HepG2 (cell line): Measurements from ENCODE around the gene PODXL2. TPM values are rescaled to one million over a fixed set of nuclear protein-coding genes. Genes with fewer than 3 reads are reported as not detected.
A peak's percentile ranks its signal among the peaks of the same experiment; 100 is the strongest.

ENCODE experiments used
- JUN ChIP-seq: sonication (generic); formaldehyde crosslinking; IDR thresholded peaks from 2 replicates; pipeline ENCODE4 v1.4.0; 2020; ENCODE audit warnings: mild to moderate bottlenecking, missing genetic modification reagents
- KDM5A ChIP-seq: fragments of 200-600 bp; sonication (generic); IDR thresholded peaks from 2 replicates; pipeline ENCODE4 v1.7.0; 2018; ENCODE audit warnings: antibody characterized with exemption, mild to moderate bottlenecking, low read length, borderline replicate concordance
- NR2F2 ChIP-seq: IDR thresholded peaks from 2 replicates; pipeline ENCODE4 v1.6.1; 2012; ENCODE audit warnings: low read depth, inconsistent platforms, borderline replicate concordance
- PAX8 ChIP-seq: sonication (generic); formaldehyde crosslinking; IDR thresholded peaks from 2 replicates; pipeline ENCODE4 v1.8.0; 2022; ENCODE audit warnings: mild to moderate bottlenecking, missing genetic modification reagents, borderline replicate concordance
- POLR2G ChIP-seq: fragments of 200-400 bp; formaldehyde crosslinking; IDR thresholded peaks from 2 replicates; pipeline ENCODE4 v1.6.1; 2018; ENCODE audit warnings: mild to moderate bottlenecking, low read depth, low read length, moderate library complexity
- SOX13 ChIP-seq, 3 experiments: fragments of 450-650 bp in 1 of 3; sonication (generic) in 1 of 3; formaldehyde crosslinking in 1 of 3; IDR thresholded peaks in 2 of 3; conservative IDR thresholded peaks in 1 of 3; 2 replicates each; pipeline versions ENCODE4 v1.5.0 to v1.6.1; 2016 to 2020; ENCODE audit warnings: antibody characterized with exemption in 1 of 3, mild to moderate bottlenecking in 1 of 3, missing compliant biosample characterization in 1 of 3, missing genetic modification reagents in 1 of 3, moderate library complexity in 1 of 3
- TCF12 ChIP-seq, 2 experiments: fragments of 450-650 bp in 1 of 2; sonication (generic) in 1 of 2; formaldehyde crosslinking in 1 of 2; IDR thresholded peaks; 2 replicates each; pipeline versions ENCODE4 v1.6.1 to v1.8.0; 2017 to 2022; ENCODE audit warnings: antibody characterized with exemption in 1 of 2, mild to moderate bottlenecking in 1 of 2, missing genetic modification reagents in 1 of 2, moderate library complexity in 1 of 2
- ZC3H13 ChIP-seq: sonication (generic); formaldehyde crosslinking; IDR thresholded peaks from 2 replicates; pipeline ENCODE4 v1.8.1; 2023; ENCODE audit warnings: mild to moderate bottlenecking, missing genetic modification reagents, moderate library complexity
- ZNF224 ChIP-seq: sonication (generic); formaldehyde crosslinking; IDR thresholded peaks from 2 replicates; pipeline ENCODE4 v1.5.0; 2020; ENCODE audit warnings: mild to moderate bottlenecking, missing genetic modification reagents
- ZNF260 ChIP-seq: sonication (generic); formaldehyde crosslinking; IDR thresholded peaks from 2 replicates; pipeline ENCODE4 v1.4.0; 2020; ENCODE audit warnings: missing genetic modification reagents, low read depth, mild to moderate bottlenecking, borderline replicate concordance
- ZNF326 ChIP-seq: sonication (generic); formaldehyde crosslinking; IDR thresholded peaks from 2 replicates; pipeline ENCODE4 v1.4.0; 2020; ENCODE audit warnings: missing genetic modification reagents, borderline replicate concordance
- ZNF44 ChIP-seq: sonication (generic); formaldehyde crosslinking; IDR thresholded peaks from 2 replicates; pipeline ENCODE4 v1.5.1; 2020; ENCODE audit warnings: mild to moderate bottlenecking, missing genetic modification reagents
- ZNF441 ChIP-seq: sonication (generic); formaldehyde crosslinking; IDR thresholded peaks from 2 replicates; pipeline ENCODE4 v1.7.0; 2021; ENCODE audit warnings: missing genetic modification reagents, borderline replicate concordance
- ZNF547 ChIP-seq: sonication (generic); formaldehyde crosslinking; IDR thresholded peaks from 2 replicates; pipeline ENCODE4 v1.5.1; 2020; ENCODE audit warnings: mild to moderate bottlenecking, missing genetic modification reagents
- ZNF557 ChIP-seq: sonication (generic); formaldehyde crosslinking; IDR thresholded peaks from 2 replicates; pipeline ENCODE4 v1.4.0; 2020; ENCODE audit warnings: missing genetic modification reagents
- ZNF569 ChIP-seq: sonication (generic); formaldehyde crosslinking; IDR thresholded peaks from 2 replicates; pipeline ENCODE4 v1.5.0; 2020; ENCODE audit warnings: mild to moderate bottlenecking, missing genetic modification reagents, moderate library complexity, borderline replicate concordance
- ZNF780A ChIP-seq: sonication (generic); formaldehyde crosslinking; IDR thresholded peaks from 2 replicates; pipeline ENCODE4 v1.8.0; 2022; ENCODE audit warnings: mild to moderate bottlenecking, missing genetic modification reagents, moderate library complexity
- polyA plus RNA-seq, 8 experiments: library from polyadenylated mRNA; depleted of rRNA in 3 of 8; stranded (reverse) in 7 of 8; unstranded in 1 of 8; fragments of >200 nt; fragmentation: Illumina TruSeq in 4 of 8; extraction: Trizol in 4 of 8; gene quantifications; 2 replicates each; pipeline versions ENCODE4 v1.2.1 to v1.2.3, GENCODE V29; 2011 to 2016; ENCODE audit warnings: low read depth in 4 of 8, missing spikeins in 1 of 8, mixed read lengths in 1 of 8; ENCODE audit not compliant: insufficient read depth in 1 of 8
- total RNA-seq, 5 experiments: library from RNA; depleted of rRNA; stranded (reverse); fragments of >200 nt; fragmentation: Illumina TruSeq; extraction: Trizol; gene quantifications; 2 replicates each; pipeline ENCODE4 v1.2.3, GENCODE V29; 2016; ENCODE audit warnings: low read depth in 1 of 5
- TF ChIP-seq, protein P1 (sequence below): sonication (generic); formaldehyde crosslinking; IDR thresholded peaks from 2 replicates; pipeline ENCODE4 v1.4.0; 2020; ENCODE audit warnings: mild to moderate bottlenecking, missing genetic modification reagents
- TF ChIP-seq, protein P2 (sequence below): sonication (generic); formaldehyde crosslinking; IDR thresholded peaks from 2 replicates; pipeline ENCODE4 v1.9.0; 2022; ENCODE audit warnings: missing genetic modification reagents, mild to moderate bottlenecking, borderline replicate concordance
- TF ChIP-seq, protein P3 (sequence below): sonication (generic); formaldehyde crosslinking; IDR thresholded peaks from 2 replicates; pipeline ENCODE4 v1.8.0; 2022; ENCODE audit warnings: mild to moderate bottlenecking, missing genetic modification reagents, moderate library complexity
- TF ChIP-seq, protein P4 (sequence below): sonication (generic); formaldehyde crosslinking; IDR thresholded peaks from 2 replicates; pipeline ENCODE4 v1.9.0; 2021; ENCODE audit warnings: missing genetic modification reagents, borderline replicate concordance

The PODXL2 gene
- total and polyA plus RNA-seq, 2 of the 13 experiments (the other 11 are each of a cell fraction or from before 2014, with no cell fraction given): 20.4 to 25.1 TPM

DNA sequence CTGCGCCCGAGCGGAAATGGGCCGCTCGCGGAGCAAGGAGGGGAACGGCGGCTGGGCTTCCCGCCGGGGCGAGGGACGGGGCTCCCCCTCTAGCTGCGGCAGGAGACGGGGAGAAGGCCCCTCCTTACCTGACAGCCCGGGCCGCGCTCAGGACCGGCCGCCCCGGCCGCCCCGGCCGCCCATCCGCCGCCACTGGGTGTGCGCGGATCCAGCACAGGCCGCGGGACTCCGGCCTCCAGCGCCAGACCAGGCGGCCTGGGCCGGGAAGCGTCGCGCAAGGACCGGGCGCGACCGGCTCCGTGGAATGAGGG lies 38.7 kb upstream of the PODXL2 start (continued):
- TF ChIP-seq TCF12 (IDR thresholded peaks at IDR 0.05) (no peak), TCF12 (CRISPR knock-in tag; IDR thresholded peaks at IDR 0.05) (0 out of 2 replicates have a peak, but pooled peaks have one; percentile 23), ZC3H13 (peak; percentile 77; the same call in 1 of the 2 replicates), ZNF44 (0 out of 2 replicates have a peak, but pooled peaks have one; percentile 28), ZNF569 (CRISPR knock-in tag) (no peak), POLR2G (no peak), KDM5A (0 out of 2 replicates have a peak, but pooled peaks have one; percentile 24), ZNF326 (CRISPR knock-in tag) (no peak), ZNF547 (CRISPR knock-in tag) (peak; percentile 49; the same call in 1 of the 2 replicates), ZNF441 (CRISPR knock-in tag) (peak; percentile 84), ZNF780A (CRISPR knock-in tag) (no peak), ZNF224 (CRISPR knock-in tag) (0 out of 2 replicates have a peak, but pooled peaks have one; percentile 23), PAX8 (peak; percentile 11; the same call in 1 of the 2 replicates), ZNF260 (CRISPR knock-in tag) (no peak), JUN (CRISPR knock-in tag) (no peak), NR2F2 (0 out of 2 replicates have a peak, but pooled peaks have one; percentile 12), ZNF557 (CRISPR knock-in tag) (no peak), SOX13 (IDR thresholded peaks at IDR 0.05) (no peak), SOX13 (CRISPR knock-in tag; conservative IDR thresholded peaks at IDR 0.05 in 1 of 2, IDR thresholded peaks at IDR 0.05 in 1 of 2) (no peak)
- TF ChIP-seq, protein P1, sequence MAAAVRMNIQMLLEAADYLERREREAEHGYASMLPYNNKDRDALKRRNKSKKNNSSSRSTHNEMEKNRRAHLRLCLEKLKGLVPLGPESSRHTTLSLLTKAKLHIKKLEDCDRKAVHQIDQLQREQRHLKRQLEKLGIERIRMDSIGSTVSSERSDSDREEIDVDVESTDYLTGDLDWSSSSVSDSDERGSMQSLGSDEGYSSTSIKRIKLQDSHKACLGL (CRISPR knock-in tag): peak; percentile 45; the same call in 1 of the 2 replicates
- TF ChIP-seq, protein P2, sequence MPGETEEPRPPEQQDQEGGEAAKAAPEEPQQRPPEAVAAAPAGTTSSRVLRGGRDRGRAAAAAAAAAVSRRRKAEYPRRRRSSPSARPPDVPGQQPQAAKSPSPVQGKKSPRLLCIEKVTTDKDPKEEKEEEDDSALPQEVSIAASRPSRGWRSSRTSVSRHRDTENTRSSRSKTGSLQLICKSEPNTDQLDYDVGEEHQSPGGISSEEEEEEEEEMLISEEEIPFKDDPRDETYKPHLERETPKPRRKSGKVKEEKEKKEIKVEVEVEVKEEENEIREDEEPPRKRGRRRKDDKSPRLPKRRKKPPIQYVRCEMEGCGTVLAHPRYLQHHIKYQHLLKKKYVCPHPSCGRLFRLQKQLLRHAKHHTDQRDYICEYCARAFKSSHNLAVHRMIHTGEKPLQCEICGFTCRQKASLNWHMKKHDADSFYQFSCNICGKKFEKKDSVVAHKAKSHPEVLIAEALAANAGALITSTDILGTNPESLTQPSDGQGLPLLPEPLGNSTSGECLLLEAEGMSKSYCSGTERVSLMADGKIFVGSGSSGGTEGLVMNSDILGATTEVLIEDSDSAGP (CRISPR knock-in tag): no peak
- TF ChIP-seq, protein P3, sequence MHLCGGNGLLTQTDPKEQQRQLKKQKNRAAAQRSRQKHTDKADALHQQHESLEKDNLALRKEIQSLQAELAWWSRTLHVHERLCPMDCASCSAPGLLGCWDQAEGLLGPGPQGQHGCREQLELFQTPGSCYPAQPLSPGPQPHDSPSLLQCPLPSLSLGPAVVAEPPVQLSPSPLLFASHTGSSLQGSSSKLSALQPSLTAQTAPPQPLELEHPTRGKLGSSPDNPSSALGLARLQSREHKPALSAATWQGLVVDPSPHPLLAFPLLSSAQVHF (CRISPR knock-in tag): peak; percentile 79
- TF ChIP-seq, protein P4, sequence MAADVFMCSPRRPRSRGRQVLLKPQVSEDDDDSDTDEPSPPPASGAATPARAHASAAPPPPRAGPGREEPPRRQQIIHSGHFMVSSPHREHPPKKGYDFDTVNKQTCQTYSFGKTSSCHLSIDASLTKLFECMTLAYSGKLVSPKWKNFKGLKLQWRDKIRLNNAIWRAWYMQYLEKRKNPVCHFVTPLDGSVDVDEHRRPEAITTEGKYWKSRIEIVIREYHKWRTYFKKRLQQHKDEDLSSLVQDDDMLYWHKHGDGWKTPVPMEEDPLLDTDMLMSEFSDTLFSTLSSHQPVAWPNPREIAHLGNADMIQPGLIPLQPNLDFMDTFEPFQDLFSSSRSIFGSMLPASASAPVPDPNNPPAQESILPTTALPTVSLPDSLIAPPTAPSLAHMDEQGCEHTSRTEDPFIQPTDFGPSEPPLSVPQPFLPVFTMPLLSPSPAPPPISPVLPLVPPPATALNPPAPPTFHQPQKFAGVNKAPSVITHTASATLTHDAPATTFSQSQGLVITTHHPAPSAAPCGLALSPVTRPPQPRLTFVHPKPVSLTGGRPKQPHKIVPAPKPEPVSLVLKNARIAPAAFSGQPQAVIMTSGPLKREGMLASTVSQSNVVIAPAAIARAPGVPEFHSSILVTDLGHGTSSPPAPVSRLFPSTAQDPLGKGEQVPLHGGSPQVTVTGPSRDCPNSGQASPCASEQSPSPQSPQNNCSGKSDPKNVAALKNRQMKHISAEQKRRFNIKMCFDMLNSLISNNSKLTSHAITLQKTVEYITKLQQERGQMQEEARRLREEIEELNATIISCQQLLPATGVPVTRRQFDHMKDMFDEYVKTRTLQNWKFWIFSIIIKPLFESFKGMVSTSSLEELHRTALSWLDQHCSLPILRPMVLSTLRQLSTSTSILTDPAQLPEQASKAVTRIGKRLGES: no peak
